LNCAP (cell line): ENCODE measurements around the gene BCAT1.

Source experiments
- TF ChIP-seq, protein P1 (sequence below): fragments of 450-650 bp; IDR thresholded peaks from 2 replicates; pipeline ENCODE4 v1.5.1; 2017; ENCODE audit warnings: mild to moderate bottlenecking

The BCAT1 gene

DNA sequence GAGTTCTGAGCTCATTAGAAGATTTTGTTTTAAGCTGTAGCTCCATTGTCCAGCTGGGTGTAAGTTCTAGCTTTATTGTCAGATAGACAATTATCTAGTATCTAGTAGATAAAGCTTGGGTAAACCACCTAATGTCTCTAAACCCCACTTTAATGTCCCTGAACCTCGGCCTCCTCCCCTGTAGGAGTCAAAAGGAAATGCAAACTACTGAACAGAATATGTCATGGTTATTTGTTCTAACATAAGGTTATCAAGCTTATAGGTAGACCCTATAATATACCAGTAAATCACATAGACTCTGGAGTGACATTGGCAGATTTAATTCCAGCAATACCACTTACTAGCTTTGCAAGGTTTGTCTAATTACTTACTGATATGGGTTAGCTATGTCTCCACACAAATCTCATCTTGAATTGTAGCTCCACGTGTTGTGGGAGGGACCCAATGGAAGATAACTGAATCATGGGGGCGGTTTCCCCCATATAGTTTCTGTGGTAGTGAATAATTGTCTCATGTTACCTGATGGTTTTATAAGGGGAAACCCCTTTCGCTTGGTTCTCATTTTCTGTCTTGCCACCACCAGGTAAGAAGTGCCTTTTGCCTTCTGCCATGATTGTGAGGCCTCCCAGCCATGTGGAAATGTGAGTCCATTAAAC is 29.4 kb downstream of the BCAT1 start:
- TF ChIP-seq, protein P1, sequence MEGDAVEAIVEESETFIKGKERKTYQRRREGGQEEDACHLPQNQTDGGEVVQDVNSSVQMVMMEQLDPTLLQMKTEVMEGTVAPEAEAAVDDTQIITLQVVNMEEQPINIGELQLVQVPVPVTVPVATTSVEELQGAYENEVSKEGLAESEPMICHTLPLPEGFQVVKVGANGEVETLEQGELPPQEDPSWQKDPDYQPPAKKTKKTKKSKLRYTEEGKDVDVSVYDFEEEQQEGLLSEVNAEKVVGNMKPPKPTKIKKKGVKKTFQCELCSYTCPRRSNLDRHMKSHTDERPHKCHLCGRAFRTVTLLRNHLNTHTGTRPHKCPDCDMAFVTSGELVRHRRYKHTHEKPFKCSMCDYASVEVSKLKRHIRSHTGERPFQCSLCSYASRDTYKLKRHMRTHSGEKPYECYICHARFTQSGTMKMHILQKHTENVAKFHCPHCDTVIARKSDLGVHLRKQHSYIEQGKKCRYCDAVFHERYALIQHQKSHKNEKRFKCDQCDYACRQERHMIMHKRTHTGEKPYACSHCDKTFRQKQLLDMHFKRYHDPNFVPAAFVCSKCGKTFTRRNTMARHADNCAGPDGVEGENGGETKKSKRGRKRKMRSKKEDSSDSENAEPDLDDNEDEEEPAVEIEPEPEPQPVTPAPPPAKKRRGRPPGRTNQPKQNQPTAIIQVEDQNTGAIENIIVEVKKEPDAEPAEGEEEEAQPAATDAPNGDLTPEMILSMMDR = no peak

DNA sequence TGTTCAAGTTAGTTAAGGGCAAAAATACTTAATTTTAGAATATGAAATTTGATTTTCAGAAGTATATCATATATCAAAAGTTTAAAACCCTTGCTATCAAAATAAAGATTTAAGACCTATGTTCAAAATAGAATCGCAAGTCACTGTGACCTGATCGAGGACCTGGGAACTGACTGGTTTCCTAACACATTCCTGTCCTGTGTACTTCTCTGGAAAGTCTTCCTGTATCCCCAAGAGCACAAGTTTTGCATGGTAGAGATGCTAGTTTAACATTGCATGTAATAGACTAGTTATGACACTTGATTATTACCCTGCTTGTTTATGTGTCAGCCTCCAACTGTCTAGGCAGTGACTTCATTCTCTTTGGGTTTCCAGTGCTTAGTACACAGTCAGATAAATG is 30.3 kb downstream of the BCAT1 start:
- TF ChIP-seq, protein P1 = no peak

DNA sequence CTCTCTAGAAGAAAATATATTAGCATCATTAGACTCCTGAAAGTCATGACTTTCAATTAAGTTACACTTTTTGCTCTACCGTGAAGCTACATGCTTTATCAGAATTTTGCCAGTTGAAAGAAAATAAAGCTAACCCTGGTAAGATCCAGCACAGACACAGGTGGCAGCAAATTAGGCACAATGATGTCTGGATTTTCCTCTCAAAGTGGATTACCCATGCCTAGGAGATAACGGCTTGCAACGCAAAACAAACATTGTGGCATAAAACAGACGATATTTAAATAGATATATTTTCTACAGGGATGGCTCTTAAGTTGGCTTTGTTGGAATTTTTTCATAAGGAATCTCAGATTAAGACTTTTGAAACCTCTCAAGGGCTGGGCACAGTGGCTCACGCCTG is 33.4 kb downstream of the BCAT1 start:
- TF ChIP-seq, protein P1 = no peak

DNA sequence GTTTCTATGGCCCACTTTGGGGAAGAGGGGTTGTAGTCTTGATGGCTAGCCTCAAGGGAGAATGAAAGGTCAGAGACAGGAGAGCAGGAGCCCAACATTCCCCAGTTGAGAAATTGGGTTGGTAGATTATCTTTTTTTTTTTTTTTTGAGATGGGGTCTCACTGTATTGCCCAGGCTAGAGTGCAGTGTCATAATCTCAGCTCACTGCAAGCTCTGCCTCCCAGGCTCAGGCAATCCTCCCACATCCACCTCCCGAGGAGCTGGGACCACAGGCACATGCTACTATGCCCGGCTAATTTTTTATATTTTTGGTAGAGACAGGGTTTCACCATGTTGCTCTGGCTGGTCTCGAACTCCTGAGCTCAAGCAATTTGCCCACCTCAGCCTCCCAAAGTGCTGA is 34.9 kb downstream of the BCAT1 start:
- TF ChIP-seq, protein P1 = no peak

DNA sequence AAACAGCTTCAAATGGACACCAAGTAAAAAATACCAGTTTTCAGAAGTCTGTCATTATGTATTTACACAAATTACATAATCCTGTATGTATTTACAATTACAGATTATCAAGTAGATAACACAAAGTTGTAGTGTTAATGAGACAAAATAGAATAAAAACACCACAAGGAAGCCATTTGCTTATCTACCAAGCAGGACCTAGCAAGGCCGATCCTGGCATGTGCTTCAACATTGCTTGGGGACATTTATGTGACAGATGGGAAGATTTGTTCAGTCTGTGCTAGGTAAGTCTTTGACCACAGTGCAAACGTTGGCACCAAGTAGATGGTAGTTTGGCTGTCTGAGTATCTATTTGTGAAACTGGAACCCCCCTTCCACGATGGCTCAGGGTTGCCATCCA is 35.8 kb downstream of the BCAT1 start:
- TF ChIP-seq, protein P1 = no peak

DNA sequence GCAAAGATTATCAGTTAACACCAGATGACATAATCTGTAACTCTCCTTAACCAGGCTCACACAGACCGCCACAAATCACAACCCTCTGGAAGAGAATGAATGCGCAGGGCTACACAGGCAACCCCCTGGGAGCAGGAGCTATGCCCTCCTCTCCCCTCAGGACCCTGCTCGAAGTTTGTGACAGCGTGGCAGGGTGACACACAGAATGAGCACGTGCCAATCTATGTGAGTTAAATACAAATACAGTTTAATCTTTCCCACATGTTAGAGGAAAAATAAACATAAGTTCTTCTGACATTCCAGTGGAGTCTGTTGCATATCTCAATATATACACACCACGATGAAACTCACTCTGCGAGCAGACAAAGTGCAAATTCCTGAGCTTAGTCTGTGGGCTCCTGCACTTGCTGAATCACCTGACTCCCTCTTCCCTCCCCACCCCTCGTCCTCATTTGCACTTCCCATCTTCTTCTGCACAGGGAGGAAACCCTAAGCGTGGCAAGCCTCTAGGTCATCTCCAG is 37.6 kb downstream of the BCAT1 start:
- TF ChIP-seq, protein P1 = no peak

DNA sequence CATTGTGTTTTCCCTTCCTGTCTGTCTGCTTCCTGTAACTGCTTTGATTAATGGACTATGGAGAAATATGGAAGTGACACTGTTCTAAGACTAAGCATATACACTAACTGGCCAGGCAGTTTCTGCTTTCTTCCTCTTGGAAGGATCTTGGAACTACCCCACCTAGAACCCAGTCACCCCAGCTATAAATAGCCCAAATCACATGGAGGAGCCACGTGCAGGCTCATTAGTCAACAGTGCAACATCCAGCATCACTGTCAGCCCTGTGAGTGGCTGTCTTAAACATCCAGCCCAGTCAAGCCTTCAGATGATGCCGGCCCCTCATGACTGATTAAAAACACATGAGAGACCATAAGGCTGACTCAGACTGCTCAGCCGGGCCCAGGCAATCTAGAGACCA is 39.2 kb downstream of the BCAT1 start:
- TF ChIP-seq, protein P1 = no peak

DNA sequence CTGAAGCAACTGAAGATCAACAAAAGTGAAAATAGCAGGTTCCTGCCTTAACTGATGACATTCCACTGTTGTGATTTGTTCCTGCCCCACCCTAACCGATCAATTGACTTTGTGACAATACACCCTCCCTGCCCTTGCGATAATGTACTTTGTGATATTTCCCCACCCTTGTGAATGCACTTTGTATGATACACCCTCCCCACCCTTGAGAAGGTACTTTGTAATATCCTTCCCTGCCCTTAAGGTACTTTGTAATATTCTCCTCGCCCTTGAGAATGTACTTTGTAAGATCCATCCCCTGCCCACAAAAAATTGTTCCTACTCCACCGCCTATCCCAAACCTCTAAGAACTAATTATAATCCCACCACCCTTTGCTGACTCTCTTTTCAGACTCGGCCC is 41.4 kb downstream of the BCAT1 start:
- TF ChIP-seq, protein P1 = no peak
